Measurements from ENCODE around the gene OR4K2.
"Not testable (repeated sequence)": the region's sequence is repeated elsewhere in the genome, so short reads cannot be mapped to it uniquely, and the experiment has no call there.

The OR4K2 gene

GRCh38 chr14:19874842-19875241, at the start of gene OR4K2:
Gene OR4K2 (plus strand): TSS chr14:19875142. CDS start chr14:19876268, 1,126 bp downstream.
- H3K4me3 Mint-ChIP-seq = no peak within 1 kb of the TSS
- H3K4me1 Mint-ChIP-seq (ENCODE audit: low read depth) = no peaks in the 10 kb centered on the region
- H3K36me3 Mint-ChIP-seq (ENCODE audit: low read depth) = no peaks in the 10 kb centered on the region
- H3K9me3 Mint-ChIP-seq = no peaks in the 10 kb centered on the region
- H3K27ac Mint-ChIP-seq = no peak within 1 kb of the TSS
- H3K27me3 Mint-ChIP-seq = no peaks in the 10 kb centered on the region

GRCh38 chr14:19827626-19828244, 47.2 kb upstream of the OR4K2 start:
- not testable (repeated sequence) for H3K4me1 Mint-ChIP-seq (ENCODE audit: low read depth); H3K27me3 Mint-ChIP-seq; H3K9me3 Mint-ChIP-seq; H3K36me3 Mint-ChIP-seq (ENCODE audit: low read depth); H3K27ac Mint-ChIP-seq; H3K4me3 Mint-ChIP-seq

GRCh38 chr14:19828314-19828713, 46.6 kb upstream of the OR4K2 start:
- no peaks in the 10 kb centered on the region for H3K36me3 Mint-ChIP-seq (ENCODE audit: low read depth)
- H3K4me3 Mint-ChIP-seq = no peak overlapping the region
- H3K27ac Mint-ChIP-seq = no peak overlapping the region
- H3K27me3 Mint-ChIP-seq = no peaks in the 10 kb centered on the region
- no peaks in the 10 kb centered on the region for H3K4me1 Mint-ChIP-seq (ENCODE audit: low read depth)
- peaks cover 3% of the 10 kb centered on the region for H3K9me3 Mint-ChIP-seq

GRCh38 chr14:19834203-19834848, 40.6 kb upstream of the OR4K2 start:
- not testable (repeated sequence) for H3K4me1 Mint-ChIP-seq (ENCODE audit: low read depth); H3K4me3 Mint-ChIP-seq; H3K27me3 Mint-ChIP-seq; H3K9me3 Mint-ChIP-seq; H3K27ac Mint-ChIP-seq; H3K36me3 Mint-ChIP-seq (ENCODE audit: low read depth)

- Mint-ChIP-seq H3K27me3 (no peaks in the 10 kb centered on the region), H3K4me1 (ENCODE audit: low read depth) (no peaks in the 10 kb centered on the region), H3K36me3 (ENCODE audit: low read depth) (no peaks in the 10 kb centered on the region), H3K27ac (no peak overlapping the region), H3K4me3 (no peak overlapping the region), H3K9me3 (no peaks in the 10 kb centered on the region)
Measured at GRCh38 chr14:19838433-19838832, 36.5 kb upstream of the OR4K2 start.

GRCh38 chr14:19851365-19851764, 23.6 kb upstream of the OR4K2 start:
- no peaks in the 10 kb centered on the region for H3K36me3 Mint-ChIP-seq (ENCODE audit: low read depth)
- no peaks in the 10 kb centered on the region for H3K4me1 Mint-ChIP-seq (ENCODE audit: low read depth)
- H3K9me3 Mint-ChIP-seq = peaks cover 6% of the 10 kb centered on the region
- peaks cover 3% of the 10 kb centered on the region for H3K27me3 Mint-ChIP-seq
- no peak overlapping the region for H3K4me3 Mint-ChIP-seq
- H3K27ac Mint-ChIP-seq = no peak overlapping the region

- not testable (repeated sequence) for H3K4me1 Mint-ChIP-seq (ENCODE audit: low read depth); H3K27ac Mint-ChIP-seq; H3K4me3 Mint-ChIP-seq; H3K36me3 Mint-ChIP-seq (ENCODE audit: low read depth); H3K9me3 Mint-ChIP-seq; H3K27me3 Mint-ChIP-seq
Measured at GRCh38 chr14:19866061-19866669, 8.8 kb upstream of the OR4K2 start.

- no peak overlapping the region for H3K4me3 Mint-ChIP-seq
- no peaks in the 10 kb centered on the region for H3K27me3 Mint-ChIP-seq
- H3K4me1 Mint-ChIP-seq (ENCODE audit: low read depth) = no peaks in the 10 kb centered on the region
- no peaks in the 10 kb centered on the region for H3K9me3 Mint-ChIP-seq
- no peaks in the 10 kb centered on the region for H3K36me3 Mint-ChIP-seq (ENCODE audit: low read depth)
- H3K27ac Mint-ChIP-seq = no peak overlapping the region
Measured at GRCh38 chr14:19873178-19873577, 1.8 kb upstream of the OR4K2 start.

- H3K4me3 Mint-ChIP-seq = no peak overlapping the region
- no peak overlapping the region for H3K27ac Mint-ChIP-seq
- H3K4me1 Mint-ChIP-seq (ENCODE audit: low read depth) = no peaks in the 10 kb centered on the region
- H3K36me3 Mint-ChIP-seq (ENCODE audit: low read depth) = no peaks in the 10 kb centered on the region
- no peaks in the 10 kb centered on the region for H3K9me3 Mint-ChIP-seq
- no peaks in the 10 kb centered on the region for H3K27me3 Mint-ChIP-seq
Measured at GRCh38 chr14:19878029-19878642, 3.2 kb downstream of the OR4K2 start.

GRCh38 chr14:19895282-19895681, 20.3 kb downstream of the OR4K2 start:
- Mint-ChIP-seq H3K27ac (no peak overlapping the region), H3K4me3 (no peak overlapping the region), H3K9me3 (peaks cover 25% of the 10 kb centered on the region), H3K27me3 (no peaks in the 10 kb centered on the region), H3K4me1 (ENCODE audit: low read depth) (no peaks in the 10 kb centered on the region), H3K36me3 (ENCODE audit: low read depth) (no peaks in the 10 kb centered on the region)

- Mint-ChIP-seq H3K9me3 (peaks cover 19% of the 10 kb centered on the region), H3K27me3 (no peaks in the 10 kb centered on the region), H3K4me1 (ENCODE audit: low read depth) (no peaks in the 10 kb centered on the region), H3K27ac (no peak overlapping the region), H3K4me3 (no peak overlapping the region), H3K36me3 (ENCODE audit: low read depth) (no peaks in the 10 kb centered on the region)
Measured at GRCh38 chr14:19900999-19901398, 26.1 kb downstream of the OR4K2 start.

- Mint-ChIP-seq H3K4me1 (ENCODE audit: low read depth) (no peaks in the 10 kb centered on the region), H3K9me3 (peaks cover 11% of the 10 kb centered on the region), H3K27ac (no peak overlapping the region), H3K4me3 (no peak overlapping the region), H3K27me3 (no peaks in the 10 kb centered on the region), H3K36me3 (ENCODE audit: low read depth) (no peaks in the 10 kb centered on the region)
Measured at GRCh38 chr14:19902409-19902808, 27.5 kb downstream of the OR4K2 start.

GRCh38 chr14:19906665-19907064, 31.7 kb downstream of the OR4K2 start:
- peaks cover 4% of the 10 kb centered on the region for H3K27me3 Mint-ChIP-seq
- no peaks in the 10 kb centered on the region for H3K4me1 Mint-ChIP-seq (ENCODE audit: low read depth)
- no peak overlapping the region for H3K4me3 Mint-ChIP-seq
- peaks cover 7% of the 10 kb centered on the region for H3K9me3 Mint-ChIP-seq
- no peaks in the 10 kb centered on the region for H3K36me3 Mint-ChIP-seq (ENCODE audit: low read depth)
- H3K27ac Mint-ChIP-seq = no peak overlapping the region

GRCh38 chr14:19911114-19911513, 36.2 kb downstream of the OR4K2 start:
- H3K36me3 Mint-ChIP-seq (ENCODE audit: low read depth) = no peaks in the 10 kb centered on the region
- no peak overlapping the region for H3K27ac Mint-ChIP-seq
- peaks cover 4% of the 10 kb centered on the region for H3K27me3 Mint-ChIP-seq
- H3K9me3 Mint-ChIP-seq = no peaks in the 10 kb centered on the region
- no peak overlapping the region for H3K4me3 Mint-ChIP-seq
- H3K4me1 Mint-ChIP-seq (ENCODE audit: low read depth) = no peaks in the 10 kb centered on the region

GRCh38 chr14:19917243-19917642, 42.3 kb downstream of the OR4K2 start:
- Mint-ChIP-seq H3K4me1 (ENCODE audit: low read depth) (no peaks in the 10 kb centered on the region), H3K27ac (no peak overlapping the region), H3K4me3 (no peak overlapping the region), H3K9me3 (no peaks in the 10 kb centered on the region), H3K36me3 (ENCODE audit: low read depth) (no peaks in the 10 kb centered on the region), H3K27me3 (no peaks in the 10 kb centered on the region)
